Left lung (tissue), 10 donors: ENCODE data around the gene SLC2A2. TPM values are rescaled to one million over a fixed set of nuclear protein-coding genes. Genes with fewer than 3 reads are reported as not detected.
"Not testable (repeated sequence)": the region's sequence is repeated elsewhere in the genome, so short reads cannot be mapped to it uniquely, and the experiment has no call there.

ENCODE experiments used
- ATAC-seq: fragments of 200-7000 bp; cut with Tn5 transposase; one replicate; pipeline ENCODE4 v1.9.1; 2020; ENCODE audit warnings: moderate library complexity
- DNase-seq, 4 donors: peaks; one replicate each; pipeline ENCODE4 v3.0.0-alpha.2; 2013 to 2020
- H3K27ac ChIP-seq, 2 donors: fragments of 200-600 bp; sonication (generic) in 1 of 2; one replicate each; pipeline versions ENCODE4 v1.5.0 to v1.8.0; 2020 to 2021
- H3K27me3 ChIP-seq, 2 donors: fragments of 200-600 bp; sonication (generic) in 1 of 2; one replicate each; pipeline versions ENCODE4 v1.5.0 to v1.8.0; 2020 to 2021
- H3K36me3 ChIP-seq, 2 donors: fragments of 200-600 bp; sonication (generic) in 1 of 2; one replicate each; pipeline versions ENCODE4 v1.5.0 to v1.8.0; 2020 to 2021
- H3K4me1 ChIP-seq, 2 donors: fragments of 200-600 bp; one replicate each; pipeline ENCODE4 v1.8.0; 2021
- H3K4me3 ChIP-seq, 2 donors: fragments of 200-600 bp; sonication (generic) in 1 of 2; one replicate each; pipeline versions ENCODE4 v1.5.0 to v1.8.0; 2020 to 2021; ENCODE audit warnings: mild to moderate bottlenecking in 1 of 2
- H3K9me3 ChIP-seq, 2 donors: fragments of 200-600 bp; sonication (generic) in 1 of 2; one replicate each; pipeline versions ENCODE4 v1.5.0 to v1.8.0; 2020 to 2021
- CTCF ChIP-seq, 2 donors: fragments of 200-600 bp; sonication (generic) in 1 of 2; IDR thresholded peaks; one replicate each; pipeline versions ENCODE4 v1.5.0 to v1.8.0; 2021; ENCODE audit warnings: antibody characterized with exemption in 2 of 2
- intact Hi-C, 2 donors: fragments of 100-400 bp; cut with DNase I; formaldehyde crosslinking; loops; one replicate each; pipeline versions ENCODE4 v1.11.2 to v1.14.2; 2022
- polyA plus RNA-seq, 6 donors: library from polyadenylated mRNA; unstranded; fragments of 120-200 nt; gene quantifications; one replicate each; pipeline ENCODE4 v1.2.1, GENCODE V29; 2013; ENCODE audit not compliant: insufficient read length in 6 of 6
- total RNA-seq, 2 donors: library from RNA; stranded (reverse); fragmentation: NEBNext Ultra II Directional; extraction: Animal tissue kit (Norgen Biotek cat#: 25700); gene quantifications; one replicate each; pipeline ENCODE4 v1.2.1, GENCODE V29; 2021
- donor health status: DM: no; HTN: yes; CAD: no.
- donor health status: DM: no; HTN: no; CAD: no.

SLC2A2 gene
- total and polyA plus RNA-seq, 8 donors, result 0.07 to 0.17 (median 0.13) TPM; not detected in 4

GRCh38 chr3:170976190-170976519, 50.4 kb downstream of the SLC2A2 start:
- DNase-seq (no peak), ATAC-seq (no peak)
- Histone ChIP-seq H3K4me1 (no peaks in the 10 kb centered on the region), H3K36me3 (no peaks in the 10 kb centered on the region), H3K27ac (no peak overlapping the region), H3K9me3 (no peaks in the 10 kb centered on the region), H3K4me3 (no peak overlapping the region), H3K27me3 (no peaks in the 10 kb centered on the region)
- intact Hi-C loops, result no loop called here
- TF ChIP-seq CTCF (IDR thresholded peaks at IDR 0.05), result no peak

GRCh38 chr3:170975283-170976189, 51.0 kb downstream of the SLC2A2 start:
- DNase-seq (no peak), ATAC-seq (no peak)
- intact Hi-C loops, result no loop called here
- Histone ChIP-seq H3K9me3 (no peaks in the 10 kb centered on the region), H3K27ac (no peak overlapping the region), H3K36me3 (no peaks in the 10 kb centered on the region), H3K27me3 (no peaks in the 10 kb centered on the region), H3K4me1 (no peaks in the 10 kb centered on the region), H3K4me3 (no peak overlapping the region)
- no peak for TF ChIP-seq CTCF (IDR thresholded peaks at IDR 0.05)

- H3K27ac ChIP-seq, result no peak overlapping the region
- no peaks in the 10 kb centered on the region for H3K27me3 ChIP-seq
- no peak for ATAC-seq
- no peak for TF ChIP-seq CTCF (IDR thresholded peaks at IDR 0.05)
- intact Hi-C loops, result no loop called here
- H3K4me1 ChIP-seq, result no peaks in the 10 kb centered on the region
- no peak for DNase-seq
- H3K9me3 ChIP-seq, result no peaks in the 10 kb centered on the region
- H3K36me3 ChIP-seq, result no peaks in the 10 kb centered on the region
- H3K4me3 ChIP-seq, result no peak overlapping the region
Measured at GRCh38 chr3:170974872-170975271, 51.6 kb downstream of the SLC2A2 start.

- DNase-seq, H3K36me3 ChIP-seq, H3K9me3 ChIP-seq, ATAC-seq, H3K4me3 ChIP-seq, H3K4me1 ChIP-seq, intact Hi-C loops, H3K27me3 ChIP-seq, H3K27ac ChIP-seq: not testable (repeated sequence)
Measured at GRCh38 chr3:170972917-170973316, 53.6 kb downstream of the SLC2A2 start.

- DNase-seq (no peak), ATAC-seq (no peak)
- H3K36me3 ChIP-seq, result no peaks in the 10 kb centered on the region
- H3K27ac ChIP-seq, result no peak overlapping the region
- H3K4me1 ChIP-seq, result no peaks in the 10 kb centered on the region
- H3K4me3 ChIP-seq, result no peak overlapping the region
- no peaks in the 10 kb centered on the region for H3K9me3 ChIP-seq
- no peaks in the 10 kb centered on the region for H3K27me3 ChIP-seq
- intact Hi-C loops, result no loop called here
- TF ChIP-seq CTCF (IDR thresholded peaks at IDR 0.05), result no peak
Measured at GRCh38 chr3:170967126-170967525, 59.4 kb downstream of the SLC2A2 start.

- Histone ChIP-seq H3K27ac (no peak overlapping the region), H3K27me3 (no peaks in the 10 kb centered on the region), H3K4me1 (no peaks in the 10 kb centered on the region), H3K4me3 (no peak overlapping the region), H3K36me3 (no peaks in the 10 kb centered on the region), H3K9me3 (no peaks in the 10 kb centered on the region)
- DNase-seq (no peak), ATAC-seq (no peak)
- intact Hi-C loops, result no loop called here
- TF ChIP-seq CTCF (IDR thresholded peaks at IDR 0.05), result no peak
Measured at GRCh38 chr3:170966495-170966894, 60.0 kb downstream of the SLC2A2 start.
